Gastroesophageal sphincter (tissue), 3 donors: ENCODE data around the gene WDR6.

Experiments used
- CTCF ChIP-seq, 4 experiments: fragments of 200-600 bp in 2 of 4; fragments of 450-650 bp in 2 of 4; sonication (generic) in 1 of 4; IDR thresholded peaks; one replicate each; pipeline ENCODE4 v1.5.1; 2017 to 2019; ENCODE audit warnings: antibody characterized with exemption in 4 of 4, mild to moderate bottlenecking in 2 of 4, moderate library complexity in 2 of 4
- POLR2A ChIP-seq, 2 donors: fragments of 450-650 bp; IDR thresholded peaks; one replicate each; pipeline ENCODE4 v1.6.1; 2017; ENCODE audit warnings: antibody characterized with exemption in 2 of 2, mild to moderate bottlenecking in 2 of 2, moderate library complexity in 1 of 2
- POLR2AphosphoS5 ChIP-seq: sonication (generic); formaldehyde crosslinking; IDR thresholded peaks from one replicate; pipeline ENCODE4 v1.6.1; 2017; ENCODE audit warnings: antibody characterized with exemption

- no peak for TF ChIP-seq POLR2AphosphoS5
- TF ChIP-seq CTCF (IDR thresholded peaks at IDR 0.05): no peak
- no peak for TF ChIP-seq POLR2A (IDR thresholded peaks at IDR 0.05)
These were observed 2.2 kb downstream of the WDR6 start for GRCh38 chr3:49009396-49009795.
